ENCODE measurements around the gene CAMSAP1.

Gene CAMSAP1

DNA sequence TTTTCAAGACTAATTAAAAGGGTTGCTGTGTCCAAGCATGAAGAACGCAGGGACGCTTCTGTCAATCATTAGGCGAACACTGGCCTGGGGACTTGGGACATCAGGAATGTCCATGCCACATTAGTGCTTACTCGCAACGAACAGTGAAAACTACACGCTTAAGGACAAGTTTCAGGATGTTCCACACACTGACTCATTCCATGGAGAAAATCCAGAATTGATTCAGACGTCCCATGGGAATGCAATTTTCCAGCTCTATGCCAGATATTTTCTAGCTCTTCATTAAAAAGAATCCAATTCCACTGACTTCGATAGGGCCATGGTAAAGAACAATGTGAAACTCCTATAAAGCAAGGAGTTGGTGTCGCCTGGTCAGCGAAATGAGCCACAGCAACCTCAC lies 98.2 kb downstream of the CAMSAP1 start:
- no peak for DNase-seq

DNA sequence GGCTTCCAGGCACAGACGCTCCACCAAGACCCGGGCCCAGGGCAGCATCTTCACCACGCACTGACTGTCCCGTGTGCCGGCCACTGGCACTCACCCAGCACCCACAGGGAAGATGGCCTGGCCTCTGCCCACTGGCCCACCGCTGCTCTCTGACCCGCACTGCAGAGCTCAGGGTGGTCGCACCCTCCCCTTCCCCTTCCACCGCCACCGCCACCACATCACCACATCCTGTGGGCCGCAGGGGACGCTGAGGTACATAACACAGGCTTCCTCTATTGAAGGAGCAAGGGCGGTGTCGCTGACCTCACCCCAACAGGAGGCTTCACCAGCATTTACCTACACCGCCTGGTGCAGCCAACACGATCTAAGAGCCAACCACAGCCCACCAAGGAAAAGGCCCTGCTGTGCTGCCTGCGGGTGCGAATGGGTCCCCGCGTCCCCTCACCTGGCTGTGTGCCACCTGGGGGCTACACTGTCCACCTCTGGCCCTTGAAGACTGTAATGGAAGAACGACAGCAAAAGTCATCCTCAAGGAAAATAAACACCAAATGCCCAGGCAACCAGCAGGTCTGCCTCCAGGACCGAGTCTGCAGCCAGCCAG lies 101.8 kb downstream of the CAMSAP1 start:
- DNase-seq: no peak

DNA sequence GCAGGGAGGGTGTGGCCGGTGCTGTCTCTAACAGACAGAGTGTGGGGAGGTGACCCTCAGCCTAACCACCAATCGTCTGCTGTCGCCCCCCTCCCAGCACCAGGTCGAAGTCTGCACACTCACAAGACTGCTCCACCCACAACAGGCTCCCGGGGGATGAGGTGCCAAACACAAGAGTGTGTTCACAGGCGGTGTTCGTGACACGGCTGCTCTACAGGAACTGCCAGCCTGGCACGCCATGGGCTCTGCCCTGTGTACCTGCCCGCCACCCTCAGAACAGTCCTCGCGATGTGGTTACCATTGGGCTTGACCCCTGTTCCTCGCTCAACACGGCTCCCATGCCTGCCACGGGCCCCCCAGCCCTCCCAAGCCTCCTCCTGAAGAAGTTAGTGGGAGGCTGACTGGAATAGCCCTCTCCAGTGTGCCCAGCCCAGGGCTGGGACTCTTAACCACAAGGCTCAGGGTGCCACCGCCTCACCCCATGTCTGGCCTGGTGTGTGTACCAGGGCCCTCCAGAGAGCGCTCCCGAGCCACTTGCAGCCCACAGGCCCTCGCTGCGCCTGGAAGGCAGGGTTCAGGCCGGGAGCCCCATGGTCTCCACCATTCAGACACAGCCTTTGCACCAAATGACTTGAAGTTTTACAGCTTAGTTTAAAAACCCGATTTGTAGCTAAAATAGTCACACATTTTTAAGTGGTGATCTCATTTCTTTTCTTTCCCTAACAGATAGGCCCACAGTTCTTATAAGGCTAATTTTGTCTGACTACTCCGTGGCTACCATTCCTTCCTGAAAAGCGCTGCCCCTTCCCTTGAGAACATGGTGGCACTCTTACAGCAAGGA lies 102.5 kb downstream of the CAMSAP1 start:
- no peak for DNase-seq

DNA sequence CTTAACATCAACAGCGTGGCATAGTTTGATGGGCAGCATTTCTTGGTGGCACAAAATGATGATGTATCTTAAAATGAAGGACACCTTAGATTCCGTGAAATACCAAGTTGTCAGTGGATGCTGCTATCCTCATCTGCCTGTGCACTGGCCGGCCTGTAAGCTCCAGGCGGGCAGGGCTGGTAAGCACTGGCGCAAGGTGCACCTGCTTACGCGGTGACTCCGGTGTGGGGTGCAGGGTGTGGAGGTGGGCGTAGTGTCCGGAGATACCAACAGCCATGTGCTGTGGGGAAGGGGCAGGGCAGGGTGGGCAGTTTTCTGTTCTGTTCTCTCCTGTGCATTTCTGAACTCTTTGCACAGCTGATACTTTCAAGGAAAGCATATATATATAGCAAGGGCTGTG lies 103.9 kb downstream of the CAMSAP1 start:
- DNase-seq: no peak

DNA sequence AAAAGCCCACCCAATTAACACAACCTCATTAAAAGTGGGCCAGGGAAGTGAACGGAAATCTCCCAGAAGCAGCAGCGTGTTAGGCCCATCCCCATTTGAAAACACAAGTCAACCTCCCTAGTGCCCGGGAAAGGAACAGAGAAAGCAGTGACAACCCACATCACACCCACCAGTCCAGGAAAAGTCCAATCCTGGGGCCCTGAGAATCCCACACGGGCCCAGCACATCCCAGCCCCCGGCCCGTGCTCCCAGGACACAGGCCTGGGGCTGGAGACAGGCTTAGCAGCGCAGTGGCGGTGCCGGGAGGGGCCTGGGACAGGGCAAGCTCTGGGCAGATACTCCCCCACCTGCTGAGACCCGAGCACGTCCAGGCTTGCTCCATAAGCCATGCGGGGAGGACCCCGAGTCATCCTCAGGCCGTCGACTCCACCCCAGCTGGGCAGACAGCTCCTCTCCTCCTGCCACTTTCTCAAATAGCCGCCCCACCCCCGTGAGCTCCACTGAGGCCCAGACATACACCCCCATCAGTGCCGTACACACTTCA lies 104.4 kb downstream of the CAMSAP1 start:
- no peak for DNase-seq

DNA sequence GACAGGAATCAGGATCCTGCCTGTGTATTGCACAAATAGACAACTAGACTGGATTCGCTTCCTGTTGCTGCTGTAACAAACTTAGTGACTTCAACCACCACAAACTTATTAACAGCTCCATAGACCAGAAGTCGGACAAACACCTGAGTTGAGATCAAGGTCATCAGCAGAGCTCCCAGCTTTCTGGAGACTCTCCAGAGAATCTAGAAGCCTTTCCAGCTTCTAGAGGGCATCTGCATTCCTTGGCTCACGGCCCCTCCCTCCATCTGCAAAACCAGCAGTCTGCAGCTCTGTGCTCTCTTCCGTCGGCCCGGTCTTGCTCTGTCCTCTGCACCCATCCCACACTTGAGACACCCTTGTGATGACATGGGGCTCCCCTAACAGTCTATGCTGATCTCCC lies 106.3 kb downstream of the CAMSAP1 start:
- no peak for DNase-seq

DNA sequence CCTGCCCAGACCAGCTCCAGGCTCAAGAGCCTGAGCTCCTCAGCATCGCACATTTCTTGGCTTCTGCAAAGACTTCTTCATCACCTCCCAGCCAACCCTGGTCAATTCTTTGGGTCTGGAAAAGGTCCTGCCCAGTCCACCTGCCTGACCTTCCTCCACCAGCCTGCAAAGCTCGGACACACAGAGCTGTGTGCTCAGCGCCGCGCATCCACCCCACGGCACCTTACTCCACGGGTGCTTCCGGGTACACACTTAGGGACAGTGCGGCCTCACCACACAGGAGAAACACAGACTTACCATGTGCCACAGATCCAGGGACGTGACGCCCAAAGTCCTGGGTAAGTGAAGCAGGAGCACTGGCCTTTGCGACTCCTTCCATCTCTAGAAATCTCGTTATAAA lies 108.1 kb downstream of the CAMSAP1 start:
- DNase-seq: no peak

DNA sequence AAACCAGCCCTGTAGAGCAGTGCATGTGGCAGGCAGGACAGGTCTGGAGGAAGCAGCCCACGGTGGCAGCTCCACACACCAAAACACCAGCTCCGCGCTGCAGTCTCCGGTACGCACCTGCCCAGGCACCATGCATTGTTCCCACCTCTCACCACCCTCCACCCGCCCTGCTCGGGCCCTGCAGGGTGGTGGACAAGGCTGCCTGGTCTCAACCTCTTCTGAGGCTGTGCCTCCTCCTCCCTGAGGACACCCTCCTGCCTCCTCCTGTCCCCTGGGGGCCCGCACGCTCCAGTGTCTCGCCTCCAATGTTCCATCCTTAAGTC lies 109.1 kb downstream of the CAMSAP1 start:
- DNase-seq: no peak

DNA sequence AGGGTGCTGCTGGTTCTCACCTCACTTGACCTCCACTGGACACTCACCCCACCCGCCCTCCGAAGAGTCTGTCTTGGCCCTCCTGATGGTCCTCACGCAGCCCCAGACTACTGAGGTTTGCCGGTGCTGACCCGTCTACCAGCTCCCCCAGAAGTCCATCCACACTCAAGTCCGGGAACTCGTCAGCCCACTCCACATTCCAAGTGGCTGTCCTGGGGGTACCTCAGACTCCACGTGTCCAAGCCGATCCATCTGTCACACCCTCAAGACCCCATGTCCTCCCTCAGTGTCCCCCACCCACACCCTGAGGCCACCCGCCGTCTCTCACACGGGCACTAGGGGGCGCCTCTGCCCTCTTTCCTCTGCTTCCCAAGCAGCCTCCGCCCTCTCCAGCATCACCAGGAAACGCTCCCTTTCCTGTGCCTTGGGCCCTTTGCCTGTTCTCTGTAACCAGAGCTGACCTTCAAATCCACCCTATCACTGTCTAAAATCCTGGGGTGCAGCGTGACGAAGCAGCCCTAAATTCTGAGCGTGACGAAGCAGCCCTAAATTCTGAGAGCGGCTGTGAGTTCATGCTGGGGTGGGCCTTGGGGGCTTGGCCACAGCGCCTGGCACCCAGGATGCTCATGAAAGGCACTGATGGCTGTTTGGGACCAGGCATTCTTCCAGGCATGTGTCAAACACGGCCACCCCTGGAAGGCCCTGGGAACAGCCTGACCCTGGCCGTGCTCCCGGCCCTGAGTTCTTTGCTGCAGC lies 109.7 kb downstream of the CAMSAP1 start:
- DNase-seq: no peak

DNA sequence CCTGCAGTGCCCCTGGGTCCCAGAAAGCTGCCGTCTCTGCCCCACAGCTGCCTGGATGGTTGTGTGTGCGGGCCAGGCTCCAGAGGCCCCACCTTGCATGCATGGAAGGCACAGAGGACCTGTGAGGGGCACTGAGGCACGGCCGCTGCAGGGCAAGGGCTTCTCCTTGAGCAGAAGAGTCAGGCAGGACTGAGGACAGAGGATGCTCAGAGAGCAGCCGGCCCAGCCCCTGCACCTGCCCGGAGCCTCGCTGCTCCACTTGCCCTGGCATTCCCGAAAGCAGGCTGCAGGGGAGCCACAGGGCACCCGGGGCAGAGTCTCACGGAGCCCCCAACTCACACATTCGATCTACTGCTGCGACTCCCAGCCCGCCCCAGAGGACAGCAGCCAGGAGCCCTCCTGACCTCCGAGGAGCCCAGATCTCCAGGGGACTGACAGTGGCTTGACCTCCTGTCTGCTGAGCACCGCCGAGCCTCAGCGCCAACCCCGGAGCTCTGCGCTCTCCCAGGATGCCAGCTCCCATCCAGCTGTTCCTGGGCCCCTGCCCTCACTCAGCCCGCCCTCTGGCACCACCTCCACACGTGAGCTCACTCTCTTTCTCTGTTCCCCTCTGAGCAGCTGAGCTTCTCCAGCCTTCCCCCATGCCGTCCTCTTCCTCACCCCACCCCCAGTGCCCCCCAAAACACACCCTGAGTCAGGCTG lies 110.4 kb downstream of the CAMSAP1 start:
- no peak for DNase-seq

DNA sequence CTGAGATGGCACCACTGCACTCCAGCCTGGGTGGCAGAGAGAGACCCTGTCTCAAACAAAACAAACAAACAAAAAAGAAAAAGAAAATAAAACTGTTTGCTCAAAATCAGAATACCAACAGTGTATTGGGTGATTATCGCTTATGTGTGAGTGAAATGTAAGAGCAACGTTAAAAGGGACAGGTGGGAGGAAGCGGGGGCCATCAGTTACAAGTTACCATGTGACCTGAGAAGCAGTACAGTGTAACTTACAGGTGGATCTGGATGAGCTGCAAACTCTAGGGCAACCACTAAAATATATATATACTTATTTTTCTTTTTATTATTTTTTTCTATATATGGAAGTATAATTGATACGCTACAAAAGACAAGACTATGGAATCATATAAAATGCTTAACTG lies 112.0 kb downstream of the CAMSAP1 start:
- no peak for DNase-seq

DNA sequence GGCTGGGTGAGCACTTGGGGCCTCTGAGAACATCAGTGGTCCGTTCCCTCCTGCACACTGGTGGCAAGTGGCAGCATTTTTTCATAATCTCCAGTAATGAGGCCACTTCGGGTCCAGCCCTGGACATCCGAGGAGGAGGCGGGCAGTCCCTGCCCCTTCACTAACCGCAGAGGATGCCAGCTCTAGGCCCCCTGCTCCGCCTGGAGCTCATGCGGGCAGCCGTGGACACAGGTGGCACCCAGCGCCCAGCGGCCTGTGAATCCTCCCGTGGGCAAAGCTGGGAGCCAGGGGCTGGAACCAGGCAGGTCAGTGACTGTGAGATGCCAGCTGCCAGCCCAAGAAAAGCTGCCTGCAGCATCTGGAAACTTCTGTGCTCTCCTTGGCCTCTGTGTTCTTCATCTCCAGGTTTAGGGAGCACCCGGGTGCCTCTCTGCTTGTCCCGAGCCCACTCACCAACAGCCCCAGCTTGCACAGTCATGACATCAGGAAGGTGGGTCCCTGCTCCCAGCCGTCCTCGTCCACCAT lies 112.9 kb downstream of the CAMSAP1 start:
- no peak for DNase-seq

DNA sequence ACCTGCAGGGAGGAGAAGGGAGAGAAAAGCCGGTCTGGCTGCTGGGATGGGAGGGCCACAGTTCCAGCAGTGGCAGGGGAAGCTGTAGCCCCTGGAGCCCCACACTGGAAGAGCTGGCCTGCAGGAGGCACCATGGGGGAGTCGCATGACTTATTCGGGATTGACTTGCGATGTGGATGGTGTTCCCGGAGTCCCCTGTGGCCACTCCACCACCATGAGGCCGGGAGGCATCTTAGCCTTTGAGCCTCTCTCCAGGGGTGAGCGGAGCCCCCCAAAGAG lies 113.3 kb downstream of the CAMSAP1 start:
- DNase-seq: no peak

DNA sequence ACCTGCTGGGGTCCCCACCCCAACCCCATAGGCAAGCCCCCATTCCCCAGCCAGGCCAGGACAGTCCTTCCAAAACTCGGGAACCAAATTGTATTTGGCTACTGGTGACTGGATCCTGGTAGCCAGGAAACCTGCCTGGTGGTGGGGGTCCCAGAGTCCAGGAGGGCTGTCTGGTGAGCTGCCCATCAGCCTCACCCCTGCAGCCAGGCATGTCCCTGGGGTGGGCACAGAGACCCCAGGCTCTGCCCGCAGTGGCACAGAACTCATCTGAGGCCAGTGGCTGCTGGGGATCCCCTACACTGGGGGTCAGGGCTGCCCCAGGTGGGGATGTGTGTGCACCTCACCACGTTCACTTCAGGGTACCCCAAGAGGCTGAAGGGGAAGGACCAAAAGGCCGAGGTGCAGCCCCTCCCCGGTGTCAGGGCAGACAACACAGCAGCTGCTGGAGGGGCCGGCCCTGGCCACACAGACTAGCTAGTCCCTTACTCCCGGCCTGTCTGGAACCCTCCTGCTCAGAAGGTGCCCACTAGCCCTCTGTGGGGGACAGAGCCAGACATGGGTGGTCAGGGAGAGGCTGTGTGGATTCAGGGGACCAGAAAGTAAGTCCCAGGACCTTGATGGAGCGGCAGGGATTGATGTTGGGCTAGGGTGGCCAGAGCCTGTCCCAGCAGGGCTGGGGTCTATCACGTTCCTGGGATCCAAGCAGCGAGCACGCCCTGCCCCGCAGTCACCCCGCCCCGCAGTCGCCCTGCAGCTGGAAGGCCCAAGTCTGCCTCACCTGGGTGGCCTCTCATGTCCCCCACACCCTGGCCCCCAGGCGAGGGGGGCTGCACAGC lies 113.9 kb downstream of the CAMSAP1 start:
- DNase-seq: no peak

DNA sequence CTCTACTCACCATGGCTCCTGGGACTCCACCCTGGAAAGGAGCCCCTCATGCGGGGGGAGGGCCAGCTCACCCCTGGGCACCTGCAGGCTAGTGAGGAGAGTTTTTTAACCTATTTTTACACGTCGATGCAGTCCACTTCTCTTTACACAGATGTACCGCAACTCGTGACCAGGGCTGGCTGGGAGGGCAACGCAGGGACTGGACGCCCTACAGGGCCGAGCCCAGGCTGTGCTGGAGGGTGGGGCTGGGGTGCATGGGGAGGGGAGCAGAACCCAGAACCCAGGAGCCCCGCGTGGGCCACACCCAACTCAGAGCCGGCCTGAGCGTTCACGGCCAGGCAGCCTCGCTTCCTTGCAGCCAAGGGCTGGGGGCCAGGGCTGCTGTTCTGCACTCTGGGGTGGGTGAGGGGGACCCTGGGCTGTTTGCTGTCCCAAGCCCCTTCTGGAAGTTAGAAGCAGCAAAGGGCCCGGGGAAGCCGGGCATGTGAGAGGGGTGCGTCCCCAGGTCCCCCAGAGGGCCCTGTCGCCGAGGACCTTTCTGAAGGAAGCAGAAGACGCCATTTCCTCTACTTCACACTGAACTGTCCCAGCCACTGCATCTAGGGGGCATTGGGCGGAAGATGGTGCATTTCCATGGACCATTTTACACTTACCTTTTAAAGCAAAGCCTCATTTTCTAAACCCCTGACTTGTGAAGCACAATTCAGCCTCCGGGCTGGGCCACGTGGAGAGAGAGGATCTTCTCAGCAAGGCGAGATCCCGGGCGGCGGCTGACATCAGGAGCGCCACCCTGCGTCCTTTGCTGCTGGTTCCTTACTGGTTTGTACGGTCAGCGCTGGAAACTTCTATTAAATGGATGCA lies 114.8 kb downstream of the CAMSAP1 start:
- no peak for DNase-seq

DNA sequence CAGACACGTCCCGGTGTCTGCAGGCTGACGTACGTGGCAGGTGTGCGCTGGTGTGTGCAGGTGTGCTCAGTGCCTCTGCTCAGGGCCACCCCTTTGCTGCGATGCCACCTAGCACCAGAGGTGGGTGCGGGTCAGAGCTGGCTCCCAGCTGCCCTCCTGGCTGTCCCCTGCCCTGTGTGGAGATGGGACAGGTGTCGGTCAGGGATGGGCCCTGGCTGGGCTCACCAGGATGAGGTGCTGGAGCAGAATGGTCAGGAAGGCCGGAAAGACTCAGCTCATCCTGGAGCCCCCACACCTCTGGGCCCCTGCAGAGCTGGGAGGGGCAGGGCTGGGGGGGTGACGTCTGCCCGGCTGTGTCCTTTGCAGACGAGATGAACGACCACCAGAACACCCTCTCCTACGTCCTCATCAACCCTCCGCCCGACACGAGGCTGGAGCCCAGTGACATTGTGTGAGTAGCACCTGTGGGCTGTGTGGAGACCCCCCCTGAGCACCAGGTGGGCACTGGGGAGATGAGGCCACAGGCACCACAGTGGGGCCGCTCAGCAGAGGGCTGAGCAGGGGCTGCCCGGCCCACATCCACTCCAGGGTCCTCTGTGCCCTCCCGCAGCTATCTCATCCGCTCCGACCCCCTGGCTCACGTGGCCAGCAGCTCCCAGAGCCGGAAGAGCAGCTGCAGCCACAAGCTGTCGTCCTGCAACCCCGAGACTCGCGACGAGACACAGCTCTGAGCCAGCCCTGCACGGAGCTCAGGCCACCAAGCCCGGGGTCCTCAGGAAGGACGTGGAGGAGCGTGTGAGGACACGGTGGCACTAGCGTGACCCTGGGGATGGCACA lies 115.7 kb downstream of the CAMSAP1 start:
- no peak for DNase-seq

DNA sequence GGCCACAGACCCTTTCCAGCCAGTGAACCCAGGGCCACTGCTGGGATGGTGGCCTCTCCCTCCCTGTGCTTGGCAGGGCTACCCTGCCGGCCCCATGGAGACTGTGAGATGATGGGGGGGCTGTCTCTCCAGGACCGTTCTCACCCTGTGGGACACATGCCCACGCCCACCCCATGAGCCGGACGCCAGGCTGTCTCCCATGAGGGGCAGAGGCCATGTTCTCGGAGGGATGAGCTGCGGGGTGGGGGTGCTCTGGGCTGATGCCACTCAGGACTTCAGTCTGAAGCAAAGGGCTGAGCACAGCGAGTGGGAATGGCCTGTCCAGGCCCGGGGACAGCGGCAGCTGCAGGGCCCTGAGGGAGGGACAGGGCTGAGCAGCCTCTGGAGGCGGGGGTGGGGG lies 116.5 kb downstream of the CAMSAP1 start:
- DNase-seq: no peak

DNA sequence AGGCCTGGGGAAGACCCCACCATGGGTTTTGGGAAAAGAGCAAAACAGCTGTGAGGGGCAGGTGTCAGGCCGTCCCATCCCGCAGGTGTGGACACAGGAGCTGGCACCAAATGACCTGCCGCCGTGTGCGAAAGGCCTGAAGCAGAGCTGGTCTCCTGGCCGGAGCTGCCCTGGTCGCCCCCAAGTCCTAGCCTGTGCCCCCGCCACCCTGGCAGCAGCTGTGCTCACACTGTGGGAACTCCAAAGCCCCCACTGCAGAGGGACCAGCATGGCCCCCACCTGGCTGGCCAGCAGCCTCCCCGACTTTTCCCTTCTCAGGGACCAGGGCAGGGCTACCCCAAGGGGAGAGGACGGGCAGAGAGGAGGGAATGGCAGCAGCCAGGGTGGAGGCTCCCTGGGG lies 117.0 kb downstream of the CAMSAP1 start:
- no peak for DNase-seq

DNA sequence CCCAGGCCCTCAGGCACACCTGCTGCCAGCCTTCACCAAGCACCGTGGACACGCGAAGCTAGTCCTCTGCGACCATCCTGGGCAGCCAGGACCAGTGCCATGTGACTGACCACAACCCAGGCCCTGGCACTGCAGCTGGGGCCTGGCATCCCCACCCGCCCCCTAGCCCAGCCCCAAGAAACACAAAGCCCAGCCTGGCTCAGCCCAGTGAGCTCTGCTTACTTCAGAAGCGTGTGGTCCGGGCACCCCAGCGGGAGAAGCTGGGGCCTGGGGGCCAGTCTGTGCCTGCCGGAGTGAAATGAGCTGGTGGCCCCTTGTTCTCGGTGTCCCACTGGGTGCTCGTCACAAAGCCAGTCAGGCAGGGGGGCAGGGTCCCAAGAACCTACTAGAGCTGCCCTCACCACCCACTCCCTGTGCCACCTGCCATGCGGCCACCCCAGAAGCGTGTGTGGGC lies 117.5 kb downstream of the CAMSAP1 start:
- no peak for DNase-seq

Data from CD4-positive, alpha-beta T cell treated with Interleukin-4 for 4 hours (primary cell).